HFFc6 (cell line): ENCODE measurements around the gene SYMPK. TPM values are rescaled to one million over a fixed set of nuclear protein-coding genes. Genes with fewer than 3 reads are reported as not detected.

Experiments
- DNase-seq: peaks from one replicate; pipeline ENCODE4 v3.0.0-alpha.2; 2018
- H3K27ac Mint-ChIP-seq: 2 replicates; pipeline ENCODE4 v1.8.0; 2020; ENCODE audit warnings: mild to moderate bottlenecking, mixed read lengths
- H3K27me3 Mint-ChIP-seq: 2 replicates; pipeline ENCODE4 v1.8.0; 2021; ENCODE audit warnings: mild to moderate bottlenecking, moderate library complexity, mixed read lengths; ENCODE audit not compliant: insufficient read depth
- H3K36me3 Mint-ChIP-seq: 2 replicates; pipeline ENCODE4 v1.8.0; 2021; ENCODE audit warnings: low read depth, mixed read lengths
- H3K4me1 Mint-ChIP-seq: 2 replicates; pipeline ENCODE4 v1.8.0; 2020; ENCODE audit warnings: low read depth, mixed read lengths
- H3K4me3 Mint-ChIP-seq: 2 replicates; pipeline ENCODE4 v1.8.0; 2020; ENCODE audit warnings: mild to moderate bottlenecking, moderate library complexity, mixed read lengths
- H3K9me3 Mint-ChIP-seq: 2 replicates; pipeline ENCODE4 v1.8.0; 2020; ENCODE audit warnings: mild to moderate bottlenecking, mixed read lengths
- total RNA-seq, 6 experiments: library from RNA; stranded (reverse); fragmentation: NEBNext Ultra II Directional; extraction: Animal tissue kit (Norgen Biotek cat#: 25700); gene quantifications; 2 replicates in 1 of 6; 3 replicates in 5 of 6; pipeline ENCODE4 v1.2.3, GENCODE V29; 2021
- TF ChIP-seq, protein P1 (sequence below): fragments of 200-600 bp; sonication (generic); IDR thresholded peaks from 2 replicates; pipeline ENCODE4 v1.5.0; 2021; ENCODE audit warnings: antibody characterized with exemption, mild to moderate bottlenecking

Gene SYMPK
- total RNA-seq, 6 experiments from 2014 or later, result 59.6 to 74.8 (median 66.0) TPM

DNA sequence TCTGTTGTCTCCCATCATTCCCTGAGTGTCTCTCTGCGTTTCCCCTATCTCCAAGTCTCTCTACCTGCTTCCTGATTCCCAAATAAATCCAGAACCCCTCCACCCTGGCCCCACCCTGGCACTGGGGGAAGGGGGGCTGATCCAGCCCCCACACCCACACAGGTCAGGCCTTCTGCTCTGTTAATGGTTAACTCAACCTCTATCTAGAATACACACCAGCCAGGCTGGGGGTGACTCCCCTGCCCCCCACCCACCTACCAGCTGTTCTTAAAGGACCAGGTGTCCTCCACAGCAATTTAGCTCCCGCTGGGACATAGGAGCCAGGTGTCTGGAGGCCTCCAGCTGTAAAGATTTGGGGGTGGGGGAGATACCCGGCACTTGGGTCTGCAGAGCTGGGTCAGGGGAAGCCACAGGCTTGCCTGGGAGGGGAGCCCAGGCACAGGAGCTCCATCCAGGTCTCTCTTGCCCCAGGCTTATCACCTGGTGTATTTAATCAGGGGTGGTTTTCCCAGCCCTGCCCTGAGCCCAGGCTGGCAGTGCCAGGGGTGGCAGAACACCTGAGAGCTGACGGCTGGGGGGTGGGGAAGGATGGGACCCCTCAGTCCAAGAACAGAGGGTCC lies 19.1 kb upstream of the SYMPK start:
- no peak for DNase-seq
- TF ChIP-seq, protein P1, sequence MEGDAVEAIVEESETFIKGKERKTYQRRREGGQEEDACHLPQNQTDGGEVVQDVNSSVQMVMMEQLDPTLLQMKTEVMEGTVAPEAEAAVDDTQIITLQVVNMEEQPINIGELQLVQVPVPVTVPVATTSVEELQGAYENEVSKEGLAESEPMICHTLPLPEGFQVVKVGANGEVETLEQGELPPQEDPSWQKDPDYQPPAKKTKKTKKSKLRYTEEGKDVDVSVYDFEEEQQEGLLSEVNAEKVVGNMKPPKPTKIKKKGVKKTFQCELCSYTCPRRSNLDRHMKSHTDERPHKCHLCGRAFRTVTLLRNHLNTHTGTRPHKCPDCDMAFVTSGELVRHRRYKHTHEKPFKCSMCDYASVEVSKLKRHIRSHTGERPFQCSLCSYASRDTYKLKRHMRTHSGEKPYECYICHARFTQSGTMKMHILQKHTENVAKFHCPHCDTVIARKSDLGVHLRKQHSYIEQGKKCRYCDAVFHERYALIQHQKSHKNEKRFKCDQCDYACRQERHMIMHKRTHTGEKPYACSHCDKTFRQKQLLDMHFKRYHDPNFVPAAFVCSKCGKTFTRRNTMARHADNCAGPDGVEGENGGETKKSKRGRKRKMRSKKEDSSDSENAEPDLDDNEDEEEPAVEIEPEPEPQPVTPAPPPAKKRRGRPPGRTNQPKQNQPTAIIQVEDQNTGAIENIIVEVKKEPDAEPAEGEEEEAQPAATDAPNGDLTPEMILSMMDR, result no peak
- H3K27me3 Mint-ChIP-seq, result peaks cover 9% of the 10 kb centered on the region
- no peak overlapping the region for H3K4me3 Mint-ChIP-seq
- no peaks in the 10 kb centered on the region for H3K9me3 Mint-ChIP-seq
- no peak overlapping the region for H3K27ac Mint-ChIP-seq
- H3K4me1 Mint-ChIP-seq, result peaks cover 8% of the 10 kb centered on the region
- H3K36me3 Mint-ChIP-seq, result 0 out of 2 replicates have a peak, but pooled peaks cover 5% of the 10 kb centered on the region

DNA sequence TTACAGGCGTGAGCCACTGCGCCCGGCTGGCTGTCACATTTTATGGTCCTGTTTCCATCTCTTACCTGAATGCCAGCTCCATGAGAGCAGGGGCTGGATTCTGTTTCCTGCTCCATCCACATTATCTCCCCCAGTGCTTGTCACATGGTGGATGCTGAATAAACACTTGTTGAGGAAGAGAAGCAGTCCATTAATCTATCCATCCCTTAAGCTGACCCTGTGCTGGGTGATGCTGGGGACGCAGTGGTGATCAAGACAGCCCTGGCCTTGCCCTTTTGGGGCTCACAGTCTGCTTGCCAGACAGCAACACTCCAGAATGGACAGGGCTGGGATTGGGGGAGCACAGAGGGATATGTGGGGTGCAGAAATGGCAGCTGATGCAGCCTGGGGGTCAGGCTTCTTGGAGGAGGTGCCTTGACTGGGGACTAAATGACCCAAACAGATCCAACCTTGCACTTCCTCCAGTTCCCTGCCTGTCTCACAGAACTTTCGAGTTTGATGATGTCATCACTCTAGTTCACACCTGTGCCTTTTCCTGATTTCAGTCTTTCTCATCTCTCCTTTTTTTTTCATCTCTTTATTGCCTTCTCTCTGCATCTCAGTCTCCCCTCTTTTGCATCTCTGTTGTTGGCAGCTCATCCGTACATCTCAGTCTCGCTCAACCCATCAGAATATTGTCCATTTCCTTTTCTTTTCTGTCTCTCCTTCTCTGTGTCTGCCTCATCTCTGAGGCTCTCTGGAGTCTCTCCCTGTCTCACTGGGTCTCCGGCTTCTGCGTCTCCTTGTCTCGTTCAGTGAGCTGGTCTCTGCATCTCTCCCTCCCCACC lies 18.3 kb upstream of the SYMPK start:
- TF ChIP-seq, protein P1, result no peak
- Mint-ChIP-seq H3K9me3 (no peaks in the 10 kb centered on the region), H3K4me1 (peaks cover 7% of the 10 kb centered on the region), H3K27ac (no peak overlapping the region), H3K27me3 (peaks cover 10% of the 10 kb centered on the region), H3K4me3 (no peak overlapping the region), H3K36me3 (0 out of 2 replicates have a peak, but pooled peaks cover 5% of the 10 kb centered on the region)
- no peak for DNase-seq

DNA sequence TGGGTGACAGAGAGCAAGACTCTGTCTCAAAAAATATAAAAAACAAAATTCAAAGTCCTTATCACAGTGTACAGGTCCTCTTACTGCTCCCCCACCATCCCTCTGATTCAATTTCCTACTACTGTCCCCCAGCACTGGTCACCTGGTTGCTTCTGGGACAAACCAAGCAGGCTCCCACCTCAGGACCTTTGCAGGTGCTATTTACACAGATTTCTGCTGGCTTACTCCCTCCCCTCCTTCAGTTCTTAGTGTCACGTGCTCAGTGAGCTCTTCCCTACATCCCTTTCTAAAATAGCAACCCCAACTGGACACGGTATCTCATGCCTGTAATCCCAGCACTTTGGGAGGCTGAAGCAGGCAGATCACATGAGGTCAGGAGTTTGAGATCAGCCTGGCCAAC lies 17.0 kb upstream of the SYMPK start:
- Mint-ChIP-seq H3K4me1 (peaks cover 7% of the 10 kb centered on the region), H3K4me3 (no peak overlapping the region), H3K36me3 (0 out of 2 replicates have a peak, but pooled peaks cover 5% of the 10 kb centered on the region), H3K9me3 (no peaks in the 10 kb centered on the region), H3K27me3 (peaks cover 16% of the 10 kb centered on the region), H3K27ac (no peak overlapping the region)
- TF ChIP-seq, protein P1, result no peak
- no peak for DNase-seq

DNA sequence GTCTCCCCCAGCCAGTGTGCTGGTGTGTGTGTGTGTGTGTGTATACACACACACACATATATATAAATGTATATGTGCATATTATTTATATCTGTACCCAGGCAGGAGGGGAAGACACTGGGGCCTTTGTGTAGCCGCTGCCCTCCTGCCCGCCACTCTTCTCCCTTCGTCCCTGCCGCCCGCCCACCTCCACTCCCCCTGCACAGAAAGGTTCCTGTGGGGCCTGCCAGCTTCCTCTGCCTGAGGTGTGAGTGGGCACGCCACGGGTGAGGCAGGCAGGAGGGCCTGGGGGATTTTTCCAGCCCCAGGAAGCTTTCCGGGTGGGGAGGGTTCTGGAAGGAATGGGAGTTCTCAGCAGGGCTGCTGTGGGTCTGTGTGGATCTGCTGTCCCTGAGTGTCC lies 16.1 kb upstream of the SYMPK start:
- no peak for DNase-seq
- TF ChIP-seq, protein P1, result no peak
- 0 out of 2 replicates have a peak, but pooled peaks cover 5% of the 10 kb centered on the region for H3K36me3 Mint-ChIP-seq
- peaks cover 7% of the 10 kb centered on the region for H3K4me1 Mint-ChIP-seq
- peaks cover 20% of the 10 kb centered on the region for H3K27me3 Mint-ChIP-seq
- H3K27ac Mint-ChIP-seq, result no peak overlapping the region
- no peaks in the 10 kb centered on the region for H3K9me3 Mint-ChIP-seq
- no peak overlapping the region for H3K4me3 Mint-ChIP-seq

DNA sequence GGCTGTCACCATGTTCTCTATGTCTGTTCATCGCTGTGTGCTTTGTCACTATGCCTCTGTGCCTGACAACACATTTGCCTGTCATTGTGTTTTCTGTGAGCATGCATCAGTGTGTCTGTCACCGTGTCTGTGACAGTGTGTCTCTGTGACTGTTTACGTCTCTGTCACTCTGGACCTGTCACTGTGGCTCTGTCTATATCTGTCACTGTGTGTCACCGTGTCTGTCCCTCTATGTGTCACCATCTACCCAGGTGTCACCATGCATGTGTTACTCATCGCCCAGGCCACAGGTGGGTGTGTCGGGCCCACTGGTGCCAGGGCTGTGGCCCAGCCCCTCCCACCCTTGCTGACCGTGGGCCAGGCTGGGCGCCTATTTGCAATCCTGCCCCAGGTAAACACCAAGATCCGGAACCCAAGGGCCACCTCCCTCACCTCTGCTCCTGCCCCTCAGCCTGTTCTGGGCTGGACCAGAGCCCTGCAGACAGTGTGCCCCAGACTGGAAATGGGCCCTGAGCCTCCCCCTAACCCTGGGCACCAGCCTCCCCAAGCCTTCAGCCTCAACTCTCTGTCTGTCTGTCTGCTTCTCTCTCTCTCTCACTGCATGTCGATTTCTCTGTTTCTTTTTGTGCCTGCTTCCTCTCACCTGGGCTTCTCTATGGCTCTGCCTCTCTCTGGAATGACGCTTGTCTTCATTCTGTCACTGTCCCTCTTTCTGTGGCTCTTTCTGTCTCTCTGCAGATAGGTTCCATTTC lies 15.3 kb upstream of the SYMPK start:
- Mint-ChIP-seq H3K9me3 (no peaks in the 10 kb centered on the region), H3K27me3 (peaks cover 23% of the 10 kb centered on the region), H3K4me1 (peaks cover 2% of the 10 kb centered on the region), H3K4me3 (no peak overlapping the region), H3K36me3 (0 out of 2 replicates have a peak, but pooled peaks cover 1% of the 10 kb centered on the region), H3K27ac (no peak overlapping the region)
- TF ChIP-seq, protein P1, result no peak
- no peak for DNase-seq
